Neural progenitor cell (in vitro differentiated cells): ENCODE results near the gene SPG11. TPM values are rescaled to one million over a fixed set of nuclear protein-coding genes. Genes with fewer than 3 reads are reported as not detected.

ENCODE experiments used
- DNase-seq: peaks from one replicate; pipeline ENCODE4 v3.0.0-alpha.2; 2016; ENCODE audit warnings: low spot score
- H2AFZ ChIP-seq: fragments of 200-600 bp; sonication (generic); replicated peaks from 2 replicates; pipeline ENCODE4 v1.6.1; 2016; ENCODE audit warnings: antibody characterized with exemption
- H3F3A ChIP-seq: fragments of 200-600 bp; sonication (generic); 2 replicates; pipeline ENCODE4 v1.6.1; 2016; ENCODE audit warnings: antibody characterized with exemption, low read depth
- H3K27ac ChIP-seq: fragments of 200-600 bp; sonication (generic); 2 replicates; pipeline ENCODE4 v1.5.1; 2016; ENCODE audit warnings: mild to moderate bottlenecking
- H3K27me3 ChIP-seq: fragments of 200-600 bp; sonication (generic); 2 replicates; pipeline ENCODE4 v1.6.1; 2016; ENCODE audit warnings: mild to moderate bottlenecking, moderate library complexity
- H3K36me3 ChIP-seq: fragments of 200-600 bp; sonication (generic); 2 replicates; pipeline ENCODE4 v1.5.1; 2016
- H3K4me1 ChIP-seq: fragments of 200-600 bp; sonication (generic); 2 replicates; pipeline ENCODE4 v1.6.1; 2016; ENCODE audit warnings: mixed run types
- H3K4me2 ChIP-seq: fragments of 200-600 bp; sonication (generic); 2 replicates; pipeline ENCODE4 v1.6.1; 2016
- H3K4me3 ChIP-seq: fragments of 200-600 bp; sonication (generic); 2 replicates; pipeline ENCODE4 v1.5.1; 2016
- H3K79me2 ChIP-seq: fragments of 200-600 bp; sonication (generic); 2 replicates; pipeline ENCODE4 v1.6.1; 2016; ENCODE audit warnings: low read depth
- H3K9ac ChIP-seq: fragments of 200-600 bp; sonication (generic); 2 replicates; pipeline ENCODE4 v1.6.1; 2016
- H3K9me3 ChIP-seq: fragments of 200-600 bp; sonication (generic); 2 replicates; pipeline ENCODE4 v1.5.1; 2016; ENCODE audit warnings: low read depth
- H4K20me1 ChIP-seq: fragments of 200-600 bp; sonication (generic); 2 replicates; pipeline ENCODE4 v1.6.1; 2016; ENCODE audit warnings: low read depth
- H3K27ac Mint-ChIP-seq: 3 replicates; pipeline ENCODE4 v1.8.0; 2021; ENCODE audit warnings: mixed read lengths
- H3K27me3 Mint-ChIP-seq: 2 replicates; pipeline ENCODE4 v1.8.0; 2022; ENCODE audit warnings: low read depth, mild to moderate bottlenecking, inconsistent platforms, moderate library complexity, mixed read lengths; ENCODE audit not compliant: insufficient read depth
- H3K36me3 Mint-ChIP-seq: 3 replicates; pipeline ENCODE4 v1.8.0; 2021; ENCODE audit warnings: mixed read lengths
- H3K4me1 Mint-ChIP-seq: 3 replicates; pipeline ENCODE4 v1.8.0; 2021; ENCODE audit warnings: mixed read lengths
- H3K4me3 Mint-ChIP-seq: 3 replicates; pipeline ENCODE4 v1.8.0; 2021; ENCODE audit warnings: mild to moderate bottlenecking, moderate library complexity, mixed read lengths
- H3K9me3 Mint-ChIP-seq: 3 replicates; pipeline ENCODE4 v1.8.0; 2020; ENCODE audit warnings: mixed read lengths
- CTCF ChIP-seq: fragments of 200-600 bp; sonication (generic); IDR thresholded peaks from 2 replicates; pipeline ENCODE4 v1.5.1; 2017; ENCODE audit warnings: antibody characterized with exemption, mild to moderate bottlenecking
- EZH2 ChIP-seq: fragments of 200-600 bp; sonication (generic); IDR thresholded peaks from 2 replicates; pipeline ENCODE4 v1.6.1; 2017; ENCODE audit warnings: antibody characterized with exemption, mild to moderate bottlenecking, moderate library complexity
- EZH2phosphoT487 ChIP-seq: fragments of 200-600 bp; sonication (generic); IDR thresholded peaks from 2 replicates; pipeline ENCODE4 v1.6.1; 2017; ENCODE audit warnings: antibody characterized with exemption
- total RNA-seq: library from RNA; depleted of rRNA; stranded (reverse); fragments of >200 nt; gene quantifications from 2 replicates; pipeline ENCODE4 v1.2.3, GENCODE V29; 2015; ENCODE audit warnings: low replicate concordance

The SPG11 gene
- total RNA-seq, 1 donor from 2014 or later: 65.9 TPM

GRCh38 chr15:44620081-44620480, 43.4 kb downstream of the SPG11 start:
- Histone ChIP-seq H2AFZ (no peak overlapping the region), H3K27ac (no peak overlapping the region), H3F3A (no peaks in the 10 kb centered on the region), H3K79me2 (no peaks in the 10 kb centered on the region), H3K36me3 (peaks cover 21% of the 10 kb centered on the region), H3K4me2 (no peak overlapping the region), H4K20me1 (no peaks in the 10 kb centered on the region), H3K27me3 (no peaks in the 10 kb centered on the region), H3K9me3 (no peaks in the 10 kb centered on the region), H3K9ac (no peak overlapping the region), H3K4me3 (no peak overlapping the region), H3K4me1 (no peaks in the 10 kb centered on the region)
- Mint-ChIP-seq H3K9me3 (no peaks in the 10 kb centered on the region), H3K36me3 (peaks cover 21% of the 10 kb centered on the region), H3K4me3 (no peak overlapping the region), H3K27me3 (no peaks in the 10 kb centered on the region), H3K4me1 (no peaks in the 10 kb centered on the region), H3K27ac (no peak overlapping the region)
- no peak for DNase-seq
- no peak for TF ChIP-seq EZH2phosphoT487
- no peak for TF ChIP-seq EZH2
- no peak for TF ChIP-seq CTCF

- Histone ChIP-seq H3K4me2 (no peak overlapping the region), H3K36me3 (peaks cover 14% of the 10 kb centered on the region), H3K79me2 (no peaks in the 10 kb centered on the region), H3K27ac (no peak overlapping the region), H3K9ac (no peak overlapping the region), H4K20me1 (no peaks in the 10 kb centered on the region), H3K9me3 (no peaks in the 10 kb centered on the region), H3K4me1 (no peaks in the 10 kb centered on the region), H2AFZ (no peak overlapping the region), H3K27me3 (no peaks in the 10 kb centered on the region), H3F3A (no peaks in the 10 kb centered on the region), H3K4me3 (no peak overlapping the region)
- H3K9me3 Mint-ChIP-seq: no peaks in the 10 kb centered on the region
- H3K4me3 Mint-ChIP-seq: no peak overlapping the region
- TF ChIP-seq EZH2phosphoT487: no peak
- no peak for DNase-seq
- no peak overlapping the region for H3K27ac Mint-ChIP-seq
- no peaks in the 10 kb centered on the region for H3K4me1 Mint-ChIP-seq
- H3K36me3 Mint-ChIP-seq: peaks cover 32% of the 10 kb centered on the region
- no peaks in the 10 kb centered on the region for H3K27me3 Mint-ChIP-seq
Observed at GRCh38 chr15:44616974-44617373, 46.5 kb downstream of the SPG11 start.

- TF ChIP-seq CTCF (no peak), EZH2phosphoT487 (no peak), EZH2 (no peak)
- peaks cover 31% of the 10 kb centered on the region for H3K36me3 Mint-ChIP-seq
- H3K27me3 Mint-ChIP-seq: no peaks in the 10 kb centered on the region
Observed at GRCh38 chr15:44606740-44607139, 56.7 kb downstream of the SPG11 start.

DNA sequence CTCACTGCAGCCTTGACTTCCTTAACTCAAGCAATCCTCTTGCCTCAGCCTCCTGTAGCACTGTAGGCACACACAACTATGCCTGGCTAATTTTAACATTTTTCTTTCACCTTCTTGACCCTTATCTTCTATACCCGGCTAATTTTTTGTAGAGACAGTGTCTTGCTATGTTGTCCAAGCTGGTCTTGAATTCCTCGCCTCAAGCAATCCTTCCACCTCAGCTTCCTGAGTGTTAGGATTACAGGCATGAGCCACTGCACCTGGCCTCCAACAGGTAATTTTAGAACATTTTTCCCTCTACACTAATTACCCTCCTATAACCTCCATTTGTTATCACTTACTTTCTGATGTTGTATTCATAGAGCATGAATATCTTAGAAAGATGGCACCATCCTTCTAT, 60.3 kb downstream of the SPG11 start:
- no peak for TF ChIP-seq EZH2phosphoT487
- TF ChIP-seq CTCF: no peak
- no peak for TF ChIP-seq EZH2
- Histone ChIP-seq H3K9me3 (no peaks in the 10 kb centered on the region), H3K79me2 (no peaks in the 10 kb centered on the region), H3K9ac (no peak overlapping the region), H3K27me3 (no peaks in the 10 kb centered on the region), H3K36me3 (peaks cover 6% of the 10 kb centered on the region), H2AFZ (no peak overlapping the region), H3K27ac (no peak overlapping the region), H3K4me1 (no peaks in the 10 kb centered on the region), H3K4me2 (no peak overlapping the region), H3K4me3 (no peak overlapping the region), H3F3A (no peaks in the 10 kb centered on the region), H4K20me1 (no peaks in the 10 kb centered on the region)
- no peak for DNase-seq
- peaks cover 23% of the 10 kb centered on the region for H3K36me3 Mint-ChIP-seq
- H3K4me1 Mint-ChIP-seq: no peaks in the 10 kb centered on the region
- H3K9me3 Mint-ChIP-seq: no peaks in the 10 kb centered on the region
- H3K4me3 Mint-ChIP-seq: no peak overlapping the region
- no peak overlapping the region for H3K27ac Mint-ChIP-seq
- H3K27me3 Mint-ChIP-seq: no peaks in the 10 kb centered on the region

More at GRCh38 chr15:44606740-44607139, 56.7 kb downstream of the SPG11 start:
- Histone ChIP-seq H2AFZ (no peak overlapping the region), H3K4me2 (no peak overlapping the region), H3K4me3 (no peak overlapping the region), H3K36me3 (peaks cover 9% of the 10 kb centered on the region), H3K27me3 (no peaks in the 10 kb centered on the region), H3K9ac (no peak overlapping the region), H3F3A (no peaks in the 10 kb centered on the region), H3K79me2 (no peaks in the 10 kb centered on the region), H3K4me1 (no peaks in the 10 kb centered on the region), H3K9me3 (no peaks in the 10 kb centered on the region), H3K27ac (no peak overlapping the region), H4K20me1 (no peaks in the 10 kb centered on the region)
- Mint-ChIP-seq H3K4me1 (no peaks in the 10 kb centered on the region), H3K9me3 (no peaks in the 10 kb centered on the region), H3K27ac (no peak overlapping the region), H3K4me3 (no peak overlapping the region)
- no peak for DNase-seq
